Hematopoietic multipotent progenitor cell (in vitro differentiated cells): ENCODE results near the gene RANBP17. TPM values are rescaled to one million over a fixed set of nuclear protein-coding genes. Genes with fewer than 3 reads are reported as not detected.
"Not testable (repeated sequence)": the region's sequence is repeated elsewhere in the genome, so short reads cannot be mapped to it uniquely, and the experiment has no call there.

Experiments
- DNase-seq, 3 donors: peaks; one replicate each; pipeline ENCODE4 v3.0.0-alpha.2; 2011 to 2015; ENCODE audit warnings: low read depth in 2 of 3, low spot score in 2 of 3
- total RNA-seq: library from RNA; depleted of rRNA; stranded (reverse); fragments of >200 nt; gene quantifications from one replicate; pipeline ENCODE4 v1.2.3, GENCODE V29; 2012

Gene RANBP17
- total RNA-seq: 12.4 TPM

GRCh38 chr5:170861917-170862766, at the start of gene RANBP17:
RANBP17 (plus strand) TSS chr5:170862018.
- DNase-seq: peak in 2 of 3 donors; percentile 64 to 70

DNA sequence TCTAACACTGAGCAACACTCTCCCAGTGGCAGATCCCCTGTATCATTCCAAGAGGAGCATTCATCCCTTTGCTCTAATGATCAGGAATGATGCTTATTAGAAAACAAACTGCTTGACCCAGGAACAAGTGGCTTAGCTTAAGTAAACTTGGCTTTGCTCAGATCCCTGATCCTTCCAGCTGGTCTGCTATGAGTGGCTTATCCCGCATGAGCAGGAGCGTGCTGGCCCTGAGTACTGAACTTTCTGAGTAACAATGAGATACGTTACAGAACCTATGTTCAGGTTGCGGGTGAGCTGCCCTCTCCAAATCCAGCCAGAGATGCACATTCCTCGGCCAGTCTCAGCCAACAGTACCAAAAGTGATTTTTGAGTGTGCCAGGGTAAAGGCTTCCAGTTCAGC, 48.6 kb upstream of the RANBP17 start:
- DNase-seq: no peak

DNA sequence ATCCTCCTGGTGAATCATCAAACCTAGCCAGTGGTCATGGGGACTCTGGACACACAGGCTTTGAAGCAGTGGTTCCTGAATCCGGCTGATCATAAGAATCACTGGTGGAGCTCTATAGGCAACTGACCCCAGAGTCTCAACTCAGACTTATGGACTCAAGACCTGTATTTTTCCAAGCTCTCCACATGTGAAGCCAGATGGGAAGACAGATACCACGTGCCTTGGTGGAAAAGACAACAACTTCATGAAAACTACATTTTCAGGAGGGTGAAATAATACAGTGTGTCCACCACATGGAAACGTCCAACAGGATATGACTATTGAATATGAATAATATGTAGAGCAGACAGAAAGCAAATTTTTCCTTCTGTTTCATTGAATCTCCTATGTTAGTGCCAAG, 44.6 kb upstream of the RANBP17 start:
- DNase-seq: no peak

GRCh38 chr5:170818232-170818631, 43.6 kb upstream of the RANBP17 start:
- no peak for DNase-seq

DNA sequence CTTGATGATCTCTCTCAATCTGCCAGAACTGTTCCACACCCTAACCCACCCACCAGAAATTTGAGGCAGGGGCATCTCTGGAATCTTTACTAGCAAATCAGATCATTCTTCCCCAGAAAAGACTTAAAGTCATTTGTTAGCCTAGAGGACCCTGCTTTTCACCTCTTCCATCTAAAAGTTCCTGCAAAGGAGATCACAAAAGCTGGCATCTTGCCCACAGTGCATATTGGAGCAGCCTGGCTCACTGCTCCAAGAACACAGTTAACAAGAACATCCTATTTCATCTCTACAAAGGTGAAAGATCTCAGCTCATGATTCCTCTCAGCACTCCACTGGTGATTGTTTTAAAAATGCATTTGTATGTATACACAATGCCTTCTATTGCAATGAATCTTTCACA, 42.0 kb upstream of the RANBP17 start:
- DNase-seq: no peak

DNA sequence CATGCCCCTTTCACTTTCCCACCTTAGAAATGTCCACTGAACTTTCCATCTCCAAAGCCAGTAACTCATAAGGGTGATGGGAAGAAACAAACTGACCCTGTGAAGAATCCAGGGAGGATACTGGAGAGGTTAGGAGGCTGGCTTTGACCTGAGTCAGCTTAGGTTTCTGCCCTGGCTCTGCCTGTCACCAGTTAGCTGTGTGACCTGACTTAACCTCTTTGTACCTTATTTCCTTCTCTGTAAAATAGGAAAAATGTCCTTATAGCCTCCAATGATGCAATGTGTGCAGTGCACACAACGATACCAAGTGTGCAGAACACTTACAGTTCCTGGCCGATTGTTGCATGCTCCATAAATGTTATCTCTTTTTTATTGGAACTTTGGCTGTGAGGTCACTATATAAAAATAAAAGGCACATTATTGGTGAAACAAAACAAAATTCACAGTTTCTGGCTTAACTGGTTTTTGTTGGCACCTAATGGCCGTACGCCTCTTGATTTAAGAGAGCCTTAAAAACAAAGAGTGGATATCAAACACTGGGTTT, 40.5 kb upstream of the RANBP17 start:
- DNase-seq: no peak

GRCh38 chr5:170826117-170826516, 35.7 kb upstream of the RANBP17 start:
- DNase-seq: no peak

DNA sequence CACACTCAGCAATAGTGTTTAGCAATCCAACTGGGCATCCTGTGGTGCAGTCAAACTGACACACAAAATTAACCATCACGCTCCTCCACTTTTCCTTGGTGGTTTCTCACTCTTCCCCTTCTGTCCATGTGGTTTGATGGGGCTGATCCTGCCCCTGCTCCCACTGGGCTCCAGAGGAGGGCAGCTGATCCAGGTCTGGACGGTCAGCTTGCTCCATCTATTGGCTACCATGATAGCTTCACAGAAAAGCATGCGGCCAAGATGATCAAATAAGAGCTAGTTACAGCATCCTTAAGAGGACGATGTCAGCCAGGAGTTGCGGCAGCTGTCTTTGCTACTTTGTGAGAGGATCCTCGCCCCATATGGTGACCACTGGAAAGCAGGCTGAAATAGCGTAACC, 29.6 kb upstream of the RANBP17 start:
- no peak for DNase-seq

DNA sequence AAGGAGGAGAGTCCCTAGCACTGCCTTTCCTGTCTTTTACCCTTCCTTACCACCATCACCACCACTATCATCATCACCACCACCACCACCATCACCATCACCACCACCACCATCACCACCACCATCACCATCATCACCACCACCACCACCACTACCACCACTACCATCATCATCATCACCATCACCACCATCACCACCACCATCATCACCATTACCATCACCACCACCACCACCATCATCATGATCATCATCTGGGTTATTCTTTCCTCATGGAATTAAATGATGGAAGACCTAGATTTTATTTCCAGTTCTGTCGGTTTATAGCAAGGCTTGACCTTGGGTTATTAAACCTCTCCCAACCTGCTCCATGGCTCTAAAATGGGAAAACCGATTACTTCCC, 27.8 kb upstream of the RANBP17 start:
- not testable (repeated sequence) for DNase-seq

GRCh38 chr5:170836226-170836625, 25.6 kb upstream of the RANBP17 start:
- DNase-seq: no peak

GRCh38 chr5:170843870-170844269, 17.9 kb upstream of the RANBP17 start:
- no peak for DNase-seq

GRCh38 chr5:170844651-170845050, 17.2 kb upstream of the RANBP17 start:
- no peak for DNase-seq

GRCh38 chr5:170846416-170846815, 15.4 kb upstream of the RANBP17 start:
- no peak for DNase-seq

DNA sequence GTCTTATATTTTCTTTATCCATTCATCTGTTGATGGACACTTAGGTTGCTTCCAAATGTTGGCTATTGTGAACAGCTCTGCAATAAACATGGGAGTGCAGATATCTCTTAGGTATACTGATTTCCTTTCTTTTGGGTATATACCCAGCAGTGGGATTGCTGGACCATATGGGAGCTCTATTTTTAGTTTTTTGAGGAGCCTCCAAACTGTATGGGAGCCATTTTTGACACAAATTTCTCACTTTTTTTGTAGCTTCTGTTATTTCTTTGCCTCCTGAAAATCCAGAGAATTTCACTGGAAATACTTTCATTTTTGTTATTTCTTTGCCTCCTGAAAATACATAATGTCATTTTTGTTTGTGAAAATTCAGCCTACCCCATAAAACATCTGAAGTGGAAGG, 15.0 kb upstream of the RANBP17 start:
- DNase-seq: no peak

DNA sequence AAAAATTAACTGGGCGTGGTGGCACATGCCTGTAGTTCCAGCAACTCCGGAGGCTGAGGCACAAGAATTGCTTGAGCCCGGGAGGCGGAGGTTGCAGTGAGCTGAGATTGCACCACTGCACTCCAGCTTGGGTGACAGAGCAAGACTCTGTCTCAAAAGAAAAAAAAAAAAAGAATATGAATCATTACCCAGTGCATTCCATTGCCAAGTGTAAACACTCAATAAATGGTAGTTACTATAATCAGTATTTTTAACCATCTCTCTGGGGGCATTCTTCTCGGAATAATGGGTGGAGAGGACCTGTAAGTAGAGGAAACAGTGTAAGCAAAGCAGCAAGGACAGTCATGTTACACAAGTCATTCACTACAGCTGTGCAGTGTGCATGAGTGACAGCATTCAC, 13.8 kb upstream of the RANBP17 start:
- DNase-seq: no peak

DNA sequence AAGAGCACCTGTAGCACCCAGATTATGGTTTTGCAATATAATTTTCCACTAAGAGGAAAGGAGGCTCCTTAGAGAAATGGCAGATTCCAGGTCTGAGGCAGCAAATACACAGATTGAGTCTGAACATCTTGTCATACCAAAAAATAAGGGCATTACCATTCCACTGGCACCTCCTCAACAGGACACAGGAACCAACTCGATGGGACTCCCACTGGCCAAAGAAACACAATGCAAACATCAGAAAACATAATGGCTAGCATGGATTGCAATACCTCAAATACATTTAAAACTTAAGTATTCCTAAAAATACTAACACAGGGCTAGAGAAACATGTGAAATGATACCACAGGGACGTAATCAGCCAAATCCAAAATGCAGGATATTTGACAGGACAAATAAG, 12.4 kb upstream of the RANBP17 start:
- DNase-seq: no peak

DNA sequence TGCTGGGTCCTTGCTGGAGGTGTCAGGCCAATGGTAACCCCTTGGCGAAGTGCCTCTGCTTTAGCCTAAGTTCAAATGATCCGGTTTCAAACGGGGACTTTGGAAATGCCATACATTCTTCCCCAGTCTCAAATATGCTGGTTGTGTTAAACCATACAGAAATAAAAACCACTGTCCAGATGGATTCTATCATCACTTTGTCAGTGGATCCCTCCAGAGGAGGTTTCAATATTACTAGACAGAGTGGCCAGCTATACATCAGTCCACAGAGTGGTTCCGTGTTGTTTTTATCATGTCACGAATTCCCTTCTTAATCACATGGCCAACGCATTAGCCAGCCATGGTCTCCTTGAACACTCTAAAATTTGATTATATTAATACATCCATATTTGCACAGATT, 7.3 kb upstream of the RANBP17 start:
- DNase-seq: no peak

- DNase-seq: no peak
Observed at GRCh38 chr5:170857066-170857465, 4.8 kb upstream of the RANBP17 start.

DNA sequence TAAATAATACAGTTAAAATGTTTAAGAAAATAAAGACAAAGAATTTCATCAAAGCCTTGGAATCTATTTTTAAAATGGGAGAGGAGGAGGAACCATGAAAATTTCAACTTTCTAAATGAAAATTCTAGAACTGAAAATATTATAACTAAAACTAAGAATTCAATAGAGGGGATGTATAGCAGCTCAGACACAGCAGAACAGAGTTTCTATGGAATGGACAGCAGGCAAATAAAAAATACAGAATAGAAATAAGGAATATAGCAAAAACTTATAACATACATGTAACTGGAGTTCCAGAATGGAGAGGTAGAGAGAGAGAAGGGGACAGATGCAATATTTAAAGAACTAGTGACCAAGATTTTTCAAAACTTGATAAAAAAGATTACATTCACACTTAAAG, 1.4 kb upstream of the RANBP17 start:
- no peak for DNase-seq

GRCh38 chr5:170860818-170861666, 776 bp upstream of the RANBP17 start:
- DNase-seq: peak in 1 of 3 donors; percentile 26

- DNase-seq: no peak
Observed at GRCh38 chr5:170861667-170861916, 226 bp upstream of the RANBP17 start.

GRCh38 chr5:170863646-170864045, 1.8 kb downstream of the RANBP17 start:
- DNase-seq: no peak
